K562 (cell line): Measurements from ENCODE around the gene EDNRB. TPM values are rescaled to one million over a fixed set of nuclear protein-coding genes. Genes with fewer than 3 reads are reported as not detected.

ENCODE experiments used
- ATAC-seq: fragments of 200-7000 bp; cut with Tn5 transposase; 3 replicates; pipeline ENCODE4 v1.9.1; 2020; ENCODE audit warnings: moderate library complexity
- BruUV-seq: library from RNA; stranded (reverse); fragments of 400-500 nt; replicated peaks from 2 replicates; lab custom pipeline; 2021; lab: Mats Ljungman, UMichigan
- CTCF ChIA-PET: fragments of 300-600 bp; formaldehyde crosslinking; extraction: SDS; loops from one replicate; lab custom pipeline; 2021; ENCODE audit warnings: low intra/inter-chr PET ratio; lab: Yijun Ruan, JAX
- POLR2A ChIA-PET: fragments of 300-600, 350-650 bp; sonication (Branson Sonifier 250); formaldehyde crosslinking; extraction: SDS; loops from one replicate; lab custom pipeline; 2021; ENCODE audit warnings: antibody characterized with exemption, inconsistent platforms; lab: Yijun Ruan, JAX
- DNase-seq, 4 experiments: peaks; one replicate each; pipeline versions ENCODE4 v3.0.0 to v3.0.0-alpha.2; 2011 to 2018; ENCODE audit warnings: low spot score in 3 of 4, mixed read lengths in 3 of 4; ENCODE audit errors: extremely low read depth in 1 of 4
- FAIRE-seq: peaks from 2 replicates; lab custom pipeline; 2011; peaks lifted over from hg19 to GRCh38; lab: Jason Lieb, UNC
- H2AFZ ChIP-seq: 2 replicates; pipeline ENCODE4 v1.6.0; 2011; ENCODE audit warnings: low read depth, low read length, control low read depth, inconsistent platforms
- H3K27ac ChIP-seq: fragments of 200-600 bp; 3 replicates; pipeline ENCODE4 v1.8.0; 2011; ENCODE audit warnings: low read depth, mild to moderate bottlenecking, control low read depth, inconsistent platforms, low read length, moderate library complexity, mixed read lengths; ENCODE audit errors: extremely low read depth
- H3K27me3 ChIP-seq, 2 experiments: fragments of 300-600 bp in 1 of 2; 2 replicates in 1 of 2; 3 replicates in 1 of 2; pipeline versions ENCODE4 v1.6.0 to v1.8.0; 2011; ENCODE audit warnings: inconsistent platforms in 2 of 2, low read length in 2 of 2, mild to moderate bottlenecking in 1 of 2, mixed read lengths in 1 of 2, moderate library complexity in 1 of 2; ENCODE audit not compliant: control insufficient read depth in 2 of 2, insufficient read depth in 2 of 2
- H3K36me3 ChIP-seq: fragments of 300-600 bp; 3 replicates; pipeline ENCODE4 v1.8.0; 2011; ENCODE audit warnings: mild to moderate bottlenecking, low read length, inconsistent platforms; ENCODE audit not compliant: control insufficient read depth, insufficient read depth
- H3K4me1 ChIP-seq, 2 experiments: fragments of 200-600 bp in 1 of 2; replicated peaks in 1 of 2; 2 replicates in 1 of 2; 3 replicates in 1 of 2; pipeline versions ENCODE4 v1.5.1 to v1.8.0; 2011; ENCODE audit warnings: inconsistent platforms in 2 of 2, low read length in 2 of 2, mild to moderate bottlenecking in 1 of 2, mixed read lengths in 1 of 2, moderate library complexity in 1 of 2; ENCODE audit not compliant: control insufficient read depth in 2 of 2, insufficient read depth in 2 of 2
- H3K4me2 ChIP-seq: 2 replicates; pipeline ENCODE4 v1.6.1; 2011; ENCODE audit warnings: low read length, control low read depth, inconsistent platforms, mixed read lengths; ENCODE audit not compliant: insufficient read depth
- H3K4me3 ChIP-seq: fragments of 200-600 bp; sonication (generic), shearing (Covaris generic); 2 replicates; pipeline ENCODE4 v1.5.1; 2016; ENCODE audit warnings: control low read depth, inconsistent platforms
- H3K79me2 ChIP-seq: fragments of 200-600 bp; 3 replicates; pipeline ENCODE4 v1.8.0; 2011; ENCODE audit warnings: low read length, inconsistent platforms; ENCODE audit not compliant: control insufficient read depth, insufficient read depth
- H3K9ac ChIP-seq, 2 experiments: 2 replicates each; pipeline versions ENCODE4 v1.6.0 to v1.6.1; 2011; ENCODE audit warnings: low read depth in 2 of 2, low read length in 2 of 2, control low read depth in 1 of 2, inconsistent platforms in 1 of 2, mild to moderate bottlenecking in 1 of 2, mixed read lengths in 1 of 2; ENCODE audit not compliant: insufficient read depth in 1 of 2
- H3K9me1 ChIP-seq: one replicate; pipeline ENCODE4 v1.6.0; 2011; ENCODE audit warnings: inconsistent platforms, mild to moderate bottlenecking, low read length, moderate library complexity; ENCODE audit not compliant: control insufficient read depth, insufficient read depth
- H3K9me3 ChIP-seq: replicated peaks from 2 replicates; pipeline ENCODE4 v1.5.1; 2011; ENCODE audit warnings: low read depth, low read length, inconsistent platforms; ENCODE audit not compliant: control insufficient read depth, insufficient read depth
- H4K20me1 ChIP-seq: replicated peaks from 2 replicates; pipeline ENCODE4 v1.6.1; 2011; ENCODE audit warnings: low read length, inconsistent platforms, mixed read lengths; ENCODE audit not compliant: control insufficient read depth, insufficient read depth
- BCOR ChIP-seq: fragments of 450-650 bp; IDR thresholded peaks from 2 replicates; pipeline ENCODE4 v1.6.1; 2016
- CCNT2 ChIP-seq: IDR thresholded peaks from 2 replicates; pipeline ENCODE4 v1.6.1; 2011; ENCODE audit warnings: borderline replicate concordance, low read depth, mild to moderate bottlenecking, moderate library complexity, mixed read lengths, low read length; ENCODE audit not compliant: insufficient read length; ENCODE audit errors: extremely low read depth
- ESRRB ChIP-seq: fragments of 250-450 bp; sonication (Bioruptor Pico); IDR thresholded peaks from 2 replicates; pipeline ENCODE4 v1.5.0; 2020; ENCODE audit warnings: mild to moderate bottlenecking, moderate library complexity, borderline replicate concordance
- FOXP1 ChIP-seq: sonication (generic); formaldehyde crosslinking; IDR thresholded peaks from 2 replicates; pipeline ENCODE4 v1.8.0; 2022; ENCODE audit warnings: mild to moderate bottlenecking, missing genetic modification reagents
- JUNB ChIP-seq: fragments of 450-650 bp; formaldehyde crosslinking; conservative IDR thresholded peaks from 2 replicates; pipeline ENCODE4 v1.4.0; 2020; ENCODE audit warnings: mild to moderate bottlenecking
- MITF ChIP-seq: IDR thresholded peaks from 2 replicates; pipeline ENCODE4 v1.6.1; 2014; ENCODE audit warnings: antibody characterized with exemption
- MLLT1 ChIP-seq, 2 experiments: fragments of 450-650 bp; IDR thresholded peaks; 2 replicates each; pipeline ENCODE4 v1.6.1; 2016
- MXI1 ChIP-seq: IDR thresholded peaks from 2 replicates; pipeline ENCODE4 v1.6.1; 2011; ENCODE audit warnings: low read depth, mild to moderate bottlenecking, improper control_type of control experiment, low read length
- ZNF212 ChIP-seq: fragments of 450-650 bp; formaldehyde crosslinking; IDR thresholded peaks from 2 replicates; pipeline ENCODE4 v1.4.0; 2020; ENCODE audit warnings: mild to moderate bottlenecking
- WGBS: fragments of 100-300 bp; shearing (Covaris generic); methylation state at CpG from one replicate; pipeline ENCODE4 v1.1.6; 2016; ENCODE audit warnings: low coverage, mixed read lengths; ENCODE audit not compliant: insufficient coverage; ENCODE audit errors: missing lambda C conversion rate; 5-methylcytosine and 5-hydroxymethylcytosine counted together
- in situ Hi-C: fragments of 300-500 bp; cut with MboI; formaldehyde crosslinking; loops from 4 replicates; pipeline ENCODE4 v1.15.0; 2018; ENCODE audit warnings: inconsistent platforms, mixed read lengths
- intact Hi-C: fragments of 100-400 bp; cut with micrococcal nuclease; formaldehyde crosslinking; loops from 2 replicates; pipeline ENCODE4 v1.14.2; 2022
- polyA plus RNA-seq, 8 experiments: library from polyadenylated mRNA; depleted of rRNA in 4 of 8; stranded (reverse) in 5 of 8; unstranded in 3 of 8; fragments of >200 nt; fragmentation: Nextera tagmentation in 2 of 8; fragmentation: Illumina TruSeq in 1 of 8; extraction: Ambion mirVana in 2 of 8; extraction: Trizol in 1 of 8; gene quantifications; 2 replicates each; pipeline versions ENCODE4 v1.2.1 to v1.2.3, GENCODE V29; 2011 to 2014; ENCODE audit warnings: inconsistent platforms in 1 of 8, missing spikeins in 1 of 8
- total RNA-seq, 7 experiments: library from RNA; depleted of rRNA in 6 of 7; stranded (reverse); fragments of >200 nt in 6 of 7; fragmentation: Illumina TruSeq in 2 of 7; extraction: Trizol in 2 of 7; gene quantifications; 2 replicates each; pipeline versions ENCODE4 v1.2.1 to v1.2.3, GENCODE V29; 2011 to 2021; ENCODE audit warnings: low replicate concordance in 1 of 7
- TF ChIP-seq, protein P1 (sequence below): sonication (generic); formaldehyde crosslinking; IDR thresholded peaks from 2 replicates; pipeline ENCODE4 v1.8.1; 2023; ENCODE audit warnings: mild to moderate bottlenecking, missing genetic modification reagents
- TF ChIP-seq, protein P2 (sequence below): fragments of 250-450 bp; sonication (Bioruptor Pico); IDR thresholded peaks from 2 replicates; pipeline ENCODE4 v1.8.0; 2021; ENCODE audit warnings: borderline replicate concordance, mild to moderate bottlenecking, moderate library complexity; ENCODE audit not compliant: poor library complexity, severe bottlenecking
- TF ChIP-seq, protein P3 (sequence below): fragments of 150-350 bp; IDR thresholded peaks from 2 replicates; pipeline ENCODE4 v1.6.1; 2014; ENCODE audit warnings: low read depth, mild to moderate bottlenecking, low read length, borderline replicate concordance

The EDNRB gene
- total and polyA plus RNA-seq, 9 of the 15 experiments (the other 6 are each of a cell fraction or from before 2014, with no cell fraction given): 0.04 TPM; not detected in 8

DNA sequence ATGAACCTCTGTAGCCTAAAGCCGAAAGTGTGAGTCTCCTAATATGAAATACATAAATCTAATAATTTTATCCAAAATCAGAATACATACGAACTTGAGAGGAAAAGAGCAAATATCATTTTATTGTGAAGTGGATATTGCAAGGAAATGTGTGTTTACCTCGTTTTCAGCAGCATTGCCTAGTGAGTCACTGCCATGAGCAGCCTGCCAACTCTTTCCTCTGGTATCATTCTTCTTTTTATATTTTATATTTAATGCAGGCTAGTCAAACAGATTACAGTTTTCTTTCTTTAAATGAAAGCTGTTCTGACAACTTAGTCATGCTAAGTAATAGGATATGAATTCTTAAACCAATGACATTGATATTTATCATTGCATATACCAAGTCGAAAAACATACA lies 44.2 kb downstream of the EDNRB start (continued):
- TF ChIP-seq, protein P1, sequence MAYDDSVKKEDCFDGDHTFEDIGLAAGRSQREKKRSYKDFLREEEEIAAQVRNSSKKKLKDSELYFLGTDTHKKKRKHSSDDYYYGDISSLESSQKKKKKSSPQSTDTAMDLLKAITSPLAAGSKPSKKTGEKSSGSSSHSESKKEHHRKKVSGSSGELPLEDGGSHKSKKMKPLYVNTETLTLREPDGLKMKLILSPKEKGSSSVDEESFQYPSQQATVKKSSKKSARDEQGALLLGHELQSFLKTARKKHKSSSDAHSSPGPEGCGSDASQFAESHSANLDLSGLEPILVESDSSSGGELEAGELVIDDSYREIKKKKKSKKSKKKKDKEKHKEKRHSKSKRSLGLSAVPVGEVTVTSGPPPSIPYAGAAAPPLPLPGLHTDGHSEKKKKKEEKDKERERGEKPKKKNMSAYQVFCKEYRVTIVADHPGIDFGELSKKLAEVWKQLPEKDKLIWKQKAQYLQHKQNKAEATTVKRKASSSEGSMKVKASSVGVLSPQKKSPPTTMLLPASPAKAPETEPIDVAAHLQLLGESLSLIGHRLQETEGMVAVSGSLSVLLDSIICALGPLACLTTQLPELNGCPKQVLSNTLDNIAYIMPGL (CRISPR knock-in tag): no peak
- no peak for TF ChIP-seq BCOR

DNA sequence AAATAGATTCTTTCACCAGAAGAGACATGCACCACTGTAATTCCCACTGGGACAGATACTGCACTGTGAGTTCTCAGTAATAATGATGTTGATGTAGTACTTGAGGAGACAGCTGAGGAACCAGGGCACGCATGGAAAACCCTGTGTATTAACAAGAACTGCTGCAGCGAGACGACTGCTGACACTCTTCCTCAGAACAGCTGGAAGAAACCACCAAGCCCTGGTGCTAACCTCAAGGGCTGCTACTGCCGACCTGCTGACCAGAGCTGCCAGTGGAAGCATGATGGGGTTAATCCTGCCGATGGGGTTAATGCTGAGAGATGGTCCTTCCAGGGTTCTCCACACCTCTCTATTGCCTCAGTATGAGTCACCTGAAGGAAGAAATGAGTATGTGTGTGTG lies 45.6 kb downstream of the EDNRB start:
- no TSS peak for BruUV-seq
- H3K27me3 ChIP-seq: no peaks in the 10 kb centered on the region
- H3K9ac ChIP-seq: no peak overlapping the region
- no peaks in the 10 kb centered on the region for H3K79me2 ChIP-seq
- H3K9me3 ChIP-seq: no peaks in the 10 kb centered on the region
- H3K27ac ChIP-seq: no peak overlapping the region
- intact Hi-C loops (no loop called here), in situ Hi-C loops (no loop called here)
- H3K36me3 ChIP-seq: no peaks in the 10 kb centered on the region
- FAIRE-seq: no peak
- WGBS: 0% methylated on average over 5 of the region's 5 CpGs
- no peak overlapping the region for H2AFZ ChIP-seq
- H4K20me1 ChIP-seq: no peaks in the 10 kb centered on the region
- CTCF ChIA-PET: no interaction called here
- POLR2A ChIA-PET: no interaction called here
- no peak overlapping the region for H3K4me2 ChIP-seq
- H3K9me1 ChIP-seq: no peaks in the 10 kb centered on the region
- DNase-seq: no peak
- H3K4me3 ChIP-seq: no peak overlapping the region
- ATAC-seq: no peak
- H3K4me1 ChIP-seq: no peaks in the 10 kb centered on the region
- TF ChIP-seq ZNF212 (no peak), ESRRB (CRISPR knock-in tag) (no peak), JUNB (CRISPR knock-in tag) (no peak), FOXP1 (CRISPR knock-in tag) (no peak), MITF (no peak), MLLT1 (IDR thresholded peaks at IDR 0.05) (no peak), MXI1 (no peak), CCNT2 (no peak)
- TF ChIP-seq, protein P2, sequence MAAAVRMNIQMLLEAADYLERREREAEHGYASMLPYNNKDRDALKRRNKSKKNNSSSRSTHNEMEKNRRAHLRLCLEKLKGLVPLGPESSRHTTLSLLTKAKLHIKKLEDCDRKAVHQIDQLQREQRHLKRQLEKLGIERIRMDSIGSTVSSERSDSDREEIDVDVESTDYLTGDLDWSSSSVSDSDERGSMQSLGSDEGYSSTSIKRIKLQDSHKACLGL: no peak
- TF ChIP-seq, protein P3, sequence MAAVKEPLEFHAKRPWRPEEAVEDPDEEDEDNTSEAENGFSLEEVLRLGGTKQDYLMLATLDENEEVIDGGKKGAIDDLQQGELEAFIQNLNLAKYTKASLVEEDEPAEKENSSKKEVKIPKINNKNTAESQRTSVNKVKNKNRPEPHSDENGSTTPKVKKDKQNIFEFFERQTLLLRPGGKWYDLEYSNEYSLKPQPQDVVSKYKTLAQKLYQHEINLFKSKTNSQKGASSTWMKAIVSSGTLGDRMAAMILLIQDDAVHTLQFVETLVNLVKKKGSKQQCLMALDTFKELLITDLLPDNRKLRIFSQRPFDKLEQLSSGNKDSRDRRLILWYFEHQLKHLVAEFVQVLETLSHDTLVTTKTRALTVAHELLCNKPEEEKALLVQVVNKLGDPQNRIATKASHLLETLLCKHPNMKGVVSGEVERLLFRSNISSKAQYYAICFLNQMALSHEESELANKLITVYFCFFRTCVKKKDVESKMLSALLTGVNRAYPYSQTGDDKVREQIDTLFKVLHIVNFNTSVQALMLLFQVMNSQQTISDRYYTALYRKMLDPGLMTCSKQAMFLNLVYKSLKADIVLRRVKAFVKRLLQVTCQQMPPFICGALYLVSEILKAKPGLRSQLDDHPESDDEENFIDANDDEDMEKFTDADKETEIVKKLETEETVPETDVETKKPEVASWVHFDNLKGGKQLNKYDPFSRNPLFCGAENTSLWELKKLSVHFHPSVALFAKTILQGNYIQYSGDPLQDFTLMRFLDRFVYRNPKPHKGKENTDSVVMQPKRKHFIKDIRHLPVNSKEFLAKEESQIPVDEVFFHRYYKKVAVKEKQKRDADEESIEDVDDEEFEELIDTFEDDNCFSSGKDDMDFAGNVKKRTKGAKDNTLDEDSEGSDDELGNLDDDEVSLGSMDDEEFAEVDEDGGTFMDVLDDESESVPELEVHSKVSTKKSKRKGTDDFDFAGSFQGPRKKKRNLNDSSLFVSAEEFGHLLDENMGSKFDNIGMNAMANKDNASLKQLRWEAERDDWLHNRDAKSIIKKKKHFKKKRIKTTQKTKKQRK: no peak
